Ovary (tissue), 9 donors: ENCODE data around the gene DCTD. TPM values are rescaled to one million over a fixed set of nuclear protein-coding genes. Genes with fewer than 3 reads are reported as not detected.

Experiments used
- DNase-seq, 5 donors: peaks; one replicate each; pipeline ENCODE4 v3.0.0-alpha.2; 2019 to 2020
- H3K27ac ChIP-seq, 2 donors: fragments of 200-600 bp; one replicate each; pipeline versions ENCODE4 v1.5.1 to v1.8.0; 2019 to 2022
- H3K27me3 ChIP-seq: fragments of 200-600 bp; one replicate; pipeline ENCODE4 v1.8.0; 2022
- H3K36me3 ChIP-seq: fragments of 200-600 bp; sonication (generic); one replicate; pipeline ENCODE4 v1.5.1; 2019
- H3K4me1 ChIP-seq: one replicate; pipeline ENCODE4 v1.8.1; 2013; ENCODE audit warnings: mild to moderate bottlenecking, moderate library complexity; ENCODE audit not compliant: insufficient read depth
- H3K4me3 ChIP-seq: fragments of 200-600 bp; sonication (generic); one replicate; pipeline ENCODE4 v1.5.1; 2017
- H3K9me3 ChIP-seq, 2 donors: fragments of 200-600 bp in 1 of 2; sonication (generic) in 1 of 2; one replicate each; pipeline versions ENCODE4 v1.5.1 to v1.8.1; 2013 to 2019; ENCODE audit warnings: mild to moderate bottlenecking in 1 of 2, moderate library complexity in 1 of 2
- CTCF ChIP-seq, 3 donors: fragments of 450-650 bp in 2 of 3; fragments of 200-600 bp in 1 of 3; IDR thresholded peaks; one replicate each; pipeline versions ENCODE4 v1.5.1 to v1.8.0; 2016 to 2022; ENCODE audit warnings: antibody characterized with exemption in 3 of 3, mild to moderate bottlenecking in 1 of 3
- EP300 ChIP-seq: sonication (generic); formaldehyde crosslinking; IDR thresholded peaks from one replicate; pipeline ENCODE4 v1.6.1; 2017; ENCODE audit warnings: antibody characterized with exemption
- POLR2A ChIP-seq: fragments of 450-650 bp; IDR thresholded peaks from one replicate; pipeline ENCODE4 v1.6.1; 2017; ENCODE audit warnings: antibody characterized with exemption, mild to moderate bottlenecking, moderate library complexity
- WGBS, 3 donors: extraction: QIAGEN DNeasy Blood & Tissue Kit in 1 of 3; methylation state at CpG; one replicate each; pipeline versions ENCODE4 v1.1.5 to v1.1.7; 2013 to 2017; 5-methylcytosine and 5-hydroxymethylcytosine counted together
- intact Hi-C, 4 donors: fragments of 100-400 bp; cut with DNase I; formaldehyde crosslinking; loops; one replicate each; pipeline versions ENCODE4 v1.11.0 to v1.15.1; 2022 to 2023
- polyA plus RNA-seq, 2 donors: library from polyadenylated mRNA; stranded (reverse); fragments of 200-250 nt in 1 of 2; fragments of 350-450 nt in 1 of 2; fragmentation: Illumina TruSeq in 1 of 2; extraction: RNeasy Lipid Tissue Mini Kit (QIAGEN cat#74804) in 1 of 2; gene quantifications; one replicate each; pipeline ENCODE4 v1.2.3, GENCODE V29; 2013 to 2014
- total RNA-seq, 7 donors: library from RNA; depleted of rRNA in 2 of 7; stranded (reverse); fragments of >200 nt in 2 of 7; fragmentation: NEBNext Ultra II Directional in 3 of 7; extraction: Animal tissue kit (Norgen Biotek cat#: 25700) in 3 of 7; gene quantifications; one replicate each; pipeline versions ENCODE4 v1.1.0 to v1.2.4, GENCODE V29; 2016 to 2023
- donor health status: DM: no; HTN: no; CAD: no; lungs with moderate emphysema.
- donor health status: DM: no; HTN: no; CAD: no.
- donor health status: Bipolar disorder and iron deficiency.
- donor health status: DM: yes; HTN: yes; CAD: no.
- donor health status: DM: no; HTN: no; CAD: no.
- donor health status: DM: yes; HTN: yes; CAD: no.

Gene DCTD
- total and polyA plus RNA-seq, 9 donors: 34.1 to 272 (median 91.6) TPM

- Histone ChIP-seq H3K27ac (no peak overlapping the region), H3K27me3 (no peaks in the 10 kb centered on the region), H3K9me3 (no peaks in the 10 kb centered on the region), H3K4me3 (no peak overlapping the region), H3K4me1 (no peaks in the 10 kb centered on the region), H3K36me3 (no peaks in the 10 kb centered on the region)
- intact Hi-C loops: no loop called here
- WGBS, 3 donors: 93 to 96% (median 95%) methylated on average over 15 of the region's 15 CpGs
- TF ChIP-seq EP300 (no peak), POLR2A (no peak), CTCF (IDR thresholded peaks at IDR 0.05) (no peak)
- DNase-seq: no peak
Measured at GRCh38 chr4:182856862-182857261, 60.3 kb downstream of the DCTD start.

GRCh38 chr4:182855877-182856276, 61.3 kb downstream of the DCTD start:
- 81 to 87% (median 85%) methylated on average over 13 of the region's 13 CpGs for WGBS, 3 donors
- no peaks in the 10 kb centered on the region for H3K36me3 ChIP-seq
- intact Hi-C loops: no loop called here
- H3K4me1 ChIP-seq: no peaks in the 10 kb centered on the region
- H3K4me3 ChIP-seq: no peak overlapping the region
- no peak overlapping the region for H3K27ac ChIP-seq
- H3K9me3 ChIP-seq: no peaks in the 10 kb centered on the region
- TF ChIP-seq EP300 (no peak), POLR2A (no peak), CTCF (IDR thresholded peaks at IDR 0.05) (no peak)
- no peaks in the 10 kb centered on the region for H3K27me3 ChIP-seq
- DNase-seq: no peak

- DNase-seq: no peak
- no peaks in the 10 kb centered on the region for H3K4me1 ChIP-seq
- H3K9me3 ChIP-seq: no peaks in the 10 kb centered on the region
- no peak for TF ChIP-seq EP300
- H3K36me3 ChIP-seq: no peaks in the 10 kb centered on the region
- no peak overlapping the region for H3K4me3 ChIP-seq
- no peak overlapping the region for H3K27ac ChIP-seq
- intact Hi-C loops: no loop called here
- no peaks in the 10 kb centered on the region for H3K27me3 ChIP-seq
- 76 to 90% (median 81%) methylated on average over 12 of the region's 12 CpGs for WGBS, 3 donors
Measured at GRCh38 chr4:182855312-182855711, 61.9 kb downstream of the DCTD start.

GRCh38 chr4:182854466-182854865, 62.7 kb downstream of the DCTD start:
- H3K27me3 ChIP-seq: no peaks in the 10 kb centered on the region
- no peaks in the 10 kb centered on the region for H3K36me3 ChIP-seq
- H3K27ac ChIP-seq: no peak overlapping the region
- WGBS, 3 donors: 77 to 82% (median 81%) methylated on average over 8 of the region's 8 CpGs
- no peaks in the 10 kb centered on the region for H3K4me1 ChIP-seq
- DNase-seq: no peak
- TF ChIP-seq POLR2A (no peak), CTCF (IDR thresholded peaks at IDR 0.05) (no peak), EP300 (no peak)
- H3K9me3 ChIP-seq: no peaks in the 10 kb centered on the region
- intact Hi-C loops: no loop called here
- no peak overlapping the region for H3K4me3 ChIP-seq

GRCh38 chr4:182853731-182854330, 63.4 kb downstream of the DCTD start:
- TF ChIP-seq POLR2A: no peak
- TF ChIP-seq EP300: no peak
- no peak for TF ChIP-seq CTCF (IDR thresholded peaks at IDR 0.05)
- Histone ChIP-seq H3K4me3 (no peak overlapping the region), H3K27me3 (no peaks in the 10 kb centered on the region), H3K4me1 (no peaks in the 10 kb centered on the region), H3K9me3 (no peaks in the 10 kb centered on the region), H3K27ac (no peak overlapping the region), H3K36me3 (no peaks in the 10 kb centered on the region)
- DNase-seq: no peak
- 93 to 95% (median 93%) methylated on average over 15 of the region's 15 CpGs for WGBS, 3 donors
- intact Hi-C loops: no loop called here
